Naive B cell (primary cell): ENCODE data around the gene ZNF653. TPM values are rescaled to one million over a fixed set of nuclear protein-coding genes. Genes with fewer than 3 reads are reported as not detected.

Experiments used
- ATAC-seq, 2 donors: fragments of 150-1000 bp; cut with Tn5 transposase; 2 replicates each; pipeline ENCODE4 v1.10.0; 2021; ENCODE audit warnings: low read depth in 2 of 2, mild to moderate bottlenecking in 2 of 2, moderate library complexity in 2 of 2
- DNase-seq: peaks from one replicate; pipeline ENCODE4 v3.0.0; 2022
- H3K27ac Mint-ChIP-seq, 6 donors: one replicate each; pipeline ENCODE4 v1.8.0; 2020 to 2022; ENCODE audit warnings: mild to moderate bottlenecking in 6 of 6, mixed read lengths in 6 of 6, moderate library complexity in 5 of 6, inconsistent platforms in 2 of 6
- H3K27me3 Mint-ChIP-seq, 3 donors: one replicate each; pipeline ENCODE4 v1.8.0; 2021 to 2022; ENCODE audit warnings: mixed read lengths in 3 of 3, mild to moderate bottlenecking in 1 of 3
- H3K36me3 Mint-ChIP-seq, 2 donors: one replicate each; pipeline ENCODE4 v1.8.0; 2020 to 2022; ENCODE audit warnings: mixed read lengths in 2 of 2, inconsistent platforms in 1 of 2, mild to moderate bottlenecking in 1 of 2
- H3K4me1 Mint-ChIP-seq, 3 donors: one replicate each; pipeline ENCODE4 v1.8.0; 2020 to 2022; ENCODE audit warnings: mixed read lengths in 3 of 3, inconsistent platforms in 1 of 3, mild to moderate bottlenecking in 1 of 3, moderate library complexity in 1 of 3
- H3K4me3 Mint-ChIP-seq, 8 donors: one replicate each; pipeline ENCODE4 v1.8.0; 2020 to 2022; ENCODE audit warnings: mild to moderate bottlenecking in 8 of 8, mixed read lengths in 8 of 8, moderate library complexity in 8 of 8, inconsistent platforms in 2 of 8
- H3K9me3 Mint-ChIP-seq, 7 donors: one replicate each; pipeline ENCODE4 v1.8.0; 2020 to 2022; ENCODE audit warnings: mixed read lengths in 7 of 7, mild to moderate bottlenecking in 5 of 7, inconsistent platforms in 2 of 7, moderate library complexity in 1 of 7
- polyA plus RNA-seq, 6 donors: library from polyadenylated mRNA; unstranded; fragments of 300-500 nt; fragmentation: Illumina TruSeq; gene quantifications; one replicate each; pipeline ENCODE4 v1.2.3, GENCODE V29; 2021; ENCODE audit warnings: low read depth in 6 of 6

ZNF653 gene
- polyA plus RNA-seq, 6 donors from 2014 or later, result 1.0 to 3.6 (median 1.4) TPM; not detected in 1

GRCh38 chr19:11505032-11505503 is 571 bp downstream of the ZNF653 start:
- Mint-ChIP-seq H3K27ac (peak overlapping the region; percentile 87 to 98 (median 94)), H3K27me3 (no peaks in the 10 kb centered on the region), H3K4me1 (peaks cover 13 to 29% (median 27%) of the 10 kb centered on the region in 3 donors), H3K9me3 (no peaks in the 10 kb centered on the region), H3K36me3 (peaks cover 0 to under 1% of the 10 kb centered on the region in 2 donors), H3K4me3 (peak overlapping the region; percentile 87 to 95 (median 90))
- ATAC-seq (peak; percentile 88), DNase-seq (peak; percentile 98)

GRCh38 chr19:11504502-11505031 is 1.1 kb downstream of the ZNF653 start:
- peak overlapping the region; percentile 87 to 95 (median 90) for H3K4me3 Mint-ChIP-seq
- peak overlapping the region; percentile 87 to 98 (median 94) for H3K27ac Mint-ChIP-seq
- H3K36me3 Mint-ChIP-seq, result peaks cover 0 to 4% of the 10 kb centered on the region in 2 donors
- H3K27me3 Mint-ChIP-seq, result no peaks in the 10 kb centered on the region
- H3K4me1 Mint-ChIP-seq, result peaks cover 13 to 29% (median 27%) of the 10 kb centered on the region in 3 donors
- DNase-seq (no peak), ATAC-seq (peak; percentile 0)
- no peaks in the 10 kb centered on the region for H3K9me3 Mint-ChIP-seq

GRCh38 chr19:11499890-11500420 is 5.7 kb downstream of the ZNF653 start:
- peak overlapping the region in 1 of 6 donors; percentile 5 for H3K27ac Mint-ChIP-seq
- no peaks in the 10 kb centered on the region for H3K27me3 Mint-ChIP-seq
- ATAC-seq (no peak), DNase-seq (no peak)
- H3K4me3 Mint-ChIP-seq, result no peak overlapping the region
- H3K36me3 Mint-ChIP-seq, result peaks cover 4 to 6% of the 10 kb centered on the region in 2 donors
- H3K9me3 Mint-ChIP-seq, result no peaks in the 10 kb centered on the region
- peaks cover 10 to 20% (median 13%) of the 10 kb centered on the region in 3 donors for H3K4me1 Mint-ChIP-seq

GRCh38 chr19:11499220-11499726 is 6.4 kb downstream of the ZNF653 start:
- Mint-ChIP-seq H3K27me3 (no peaks in the 10 kb centered on the region), H3K9me3 (no peaks in the 10 kb centered on the region), H3K27ac (no peak overlapping the region), H3K36me3 (peaks cover 4 to 10% of the 10 kb centered on the region in 2 donors), H3K4me3 (no peak overlapping the region), H3K4me1 (peaks cover 4 to 13% (median 7%) of the 10 kb centered on the region in 3 donors)
- ATAC-seq (no peak), DNase-seq (no peak)

GRCh38 chr19:11496391-11497163 is 9.1 kb downstream of the ZNF653 start:
- no peak overlapping the region for H3K4me3 Mint-ChIP-seq
- ATAC-seq (peak; percentile 57 to 79), DNase-seq (peak; percentile 43)
- H3K36me3 Mint-ChIP-seq, result peaks cover 4 to 10% of the 10 kb centered on the region in 2 donors
- H3K27me3 Mint-ChIP-seq, result no peaks in the 10 kb centered on the region
- H3K9me3 Mint-ChIP-seq, result no peaks in the 10 kb centered on the region
- H3K4me1 Mint-ChIP-seq, result peaks cover 3 to 7% (median 4%) of the 10 kb centered on the region in 3 donors
- H3K27ac Mint-ChIP-seq, result peak overlapping the region in 2 of 6 donors; percentile 72 to 88

- H3K27ac Mint-ChIP-seq, result peak overlapping the region in 1 of 6 donors; percentile 85
- no peaks in the 10 kb centered on the region for H3K27me3 Mint-ChIP-seq
- H3K9me3 Mint-ChIP-seq, result no peaks in the 10 kb centered on the region
- H3K4me3 Mint-ChIP-seq, result no peak overlapping the region
- H3K4me1 Mint-ChIP-seq, result peaks cover 0 to 6% (median 3%) of the 10 kb centered on the region in 3 donors
- peaks cover 6 to 14% of the 10 kb centered on the region in 2 donors for H3K36me3 Mint-ChIP-seq
- ATAC-seq, result no peak
- DNase-seq, result no peak
These were observed 9.8 kb downstream of the ZNF653 start for GRCh38 chr19:11495885-11496284.

GRCh38 chr19:11495481-11495880 is 10.2 kb downstream of the ZNF653 start:
- Mint-ChIP-seq H3K27ac (no peak overlapping the region), H3K4me1 (peaks cover 0 to 7% (median 6%) of the 10 kb centered on the region in 3 donors), H3K9me3 (no peaks in the 10 kb centered on the region), H3K36me3 (peaks cover 10 to 18% of the 10 kb centered on the region in 2 donors), H3K27me3 (no peaks in the 10 kb centered on the region), H3K4me3 (no peak overlapping the region)
- DNase-seq (no peak), ATAC-seq (no peak)

GRCh38 chr19:11494634-11495285 is 10.9 kb downstream of the ZNF653 start:
- Mint-ChIP-seq H3K4me1 (peaks cover 2 to 7% (median 4%) of the 10 kb centered on the region in 3 donors), H3K27ac (no peak overlapping the region), H3K36me3 (peaks cover 9 to 22% of the 10 kb centered on the region in 2 donors), H3K27me3 (no peaks in the 10 kb centered on the region), H3K4me3 (peak overlapping the region in 1 of 8 donors; percentile 47), H3K9me3 (no peaks in the 10 kb centered on the region)
- DNase-seq (no peak), ATAC-seq (no peak)

GRCh38 chr19:11489378-11489777 is 16.3 kb downstream of the ZNF653 start:
- no peak overlapping the region for H3K4me3 Mint-ChIP-seq
- ATAC-seq (no peak), DNase-seq (no peak)
- H3K27ac Mint-ChIP-seq, result peak overlapping the region in 1 of 6 donors; percentile 36
- H3K36me3 Mint-ChIP-seq, result peaks cover 9 to 24% of the 10 kb centered on the region in 2 donors
- H3K4me1 Mint-ChIP-seq, result peaks cover 4 to 7% (median 6%) of the 10 kb centered on the region in 3 donors
- no peaks in the 10 kb centered on the region for H3K9me3 Mint-ChIP-seq
- H3K27me3 Mint-ChIP-seq, result peaks cover 0 to 8% (median 3%) of the 10 kb centered on the region in 3 donors

GRCh38 chr19:11486661-11487503 is 18.8 kb downstream of the ZNF653 start:
- DNase-seq (no peak), ATAC-seq (no peak)
- Mint-ChIP-seq H3K4me1 (peaks cover 13 to 20% (median 14%) of the 10 kb centered on the region in 3 donors), H3K9me3 (no peaks in the 10 kb centered on the region), H3K36me3 (peaks cover 9 to 24% of the 10 kb centered on the region in 2 donors), H3K27ac (no peak overlapping the region), H3K4me3 (no peak overlapping the region), H3K27me3 (peaks cover 4 to 17% (median 13%) of the 10 kb centered on the region in 3 donors)

GRCh38 chr19:11485245-11485837 is 20.3 kb downstream of the ZNF653 start:
- peaks cover 0 to 3% (median 0%) of the 10 kb centered on the region in 7 donors for H3K9me3 Mint-ChIP-seq
- H3K27me3 Mint-ChIP-seq, result peaks cover 9 to 26% (median 23%) of the 10 kb centered on the region in 3 donors
- peaks cover 17 to 23% (median 20%) of the 10 kb centered on the region in 3 donors for H3K4me1 Mint-ChIP-seq
- H3K27ac Mint-ChIP-seq, result no peak overlapping the region
- H3K4me3 Mint-ChIP-seq, result no peak overlapping the region
- ATAC-seq (no peak), DNase-seq (no peak)
- peaks cover 4 to 16% of the 10 kb centered on the region in 2 donors for H3K36me3 Mint-ChIP-seq
